Right lobe of liver (tissue), 6 donors: Measurements from ENCODE around the gene CAPN7. TPM values are rescaled to one million over a fixed set of nuclear protein-coding genes. Genes with fewer than 3 reads are reported as not detected.

Experiments
- ATAC-seq, 4 donors: fragments of 200-7000 bp; cut with Tn5 transposase; one replicate each; pipeline ENCODE4 v1.9.1; 2020; ENCODE audit warnings: mild to moderate bottlenecking in 4 of 4, moderate library complexity in 4 of 4
- DNase-seq, 3 donors: peaks; one replicate each; pipeline ENCODE4 v3.0.0-alpha.2; 2020
- H3K27ac ChIP-seq, 3 donors: fragments of 200-600 bp; one replicate each; pipeline ENCODE4 v1.8.0; 2022
- H3K27me3 ChIP-seq, 2 donors: fragments of 200-600 bp; one replicate each; pipeline ENCODE4 v1.8.0; 2022
- H3K36me3 ChIP-seq, 4 donors: fragments of 200-600 bp; sonication (generic) in 1 of 4; one replicate each; pipeline versions ENCODE4 v1.5.1 to v1.8.0; 2017 to 2022; ENCODE audit warnings: control low read depth in 1 of 4
- H3K4me1 ChIP-seq, 4 donors: fragments of 200-600 bp; sonication (generic) in 1 of 4; one replicate each; pipeline versions ENCODE4 v1.5.1 to v1.8.0; 2017 to 2022; ENCODE audit warnings: control low read depth in 1 of 4
- H3K4me3 ChIP-seq, 3 donors: fragments of 200-600 bp; one replicate each; pipeline ENCODE4 v1.8.0; 2022
- H3K9me3 ChIP-seq, 4 donors: fragments of 200-600 bp; sonication (generic) in 1 of 4; one replicate each; pipeline versions ENCODE4 v1.5.1 to v1.8.0; 2017 to 2022; ENCODE audit warnings: control low read depth in 1 of 4
- POLR2A ChIP-seq: fragments of 450-650 bp; IDR thresholded peaks from one replicate; pipeline ENCODE4 v1.6.1; 2017; ENCODE audit warnings: antibody characterized with exemption, mild to moderate bottlenecking
- WGBS: methylation state at CpG from one replicate; pipeline ENCODE4 v1.1.6; 2018; ENCODE audit warnings: low coverage, low lambda C conversion rate; ENCODE audit not compliant: insufficient coverage; ENCODE audit errors: missing lambda C conversion rate; 5-methylcytosine and 5-hydroxymethylcytosine counted together
- intact Hi-C, 2 donors: fragments of 100-400 bp; cut with DNase I; formaldehyde crosslinking; loops; one replicate each; pipeline versions ENCODE4 v1.11.2 to v1.14.1; 2022
- total RNA-seq, 6 experiments: library from RNA; depleted of rRNA in 2 of 6; stranded (reverse); fragments of >200 nt in 2 of 6; fragmentation: NEBNext Ultra II Directional in 3 of 6; extraction: Animal tissue kit (Norgen Biotek cat#: 25700) in 3 of 6; gene quantifications; one replicate each; pipeline versions ENCODE4 v1.1.0 to v1.2.4, GENCODE V29; 2016 to 2023
- TF ChIP-seq, protein P1 (sequence below), 4 donors: fragments of 200-600 bp in 3 of 4; fragments of 450-650 bp in 1 of 4; IDR thresholded peaks; one replicate each; pipeline versions ENCODE4 v1.5.1 to v1.8.0; 2016 to 2022; ENCODE audit warnings: antibody characterized with exemption in 4 of 4, mild to moderate bottlenecking in 2 of 4
- donor health status: DM: no; HTN: yes; CAD: no.
- donor health status: DM: no; HTN: no; CAD: no.
- donor health status: DM: no; HTN: no; CAD: no.
- donor health status: DM: no; HTN: yes; CAD: no.
- donor health status: DM: no; HTN: yes; CAD: no.

CAPN7 gene
- total RNA-seq, 6 experiments from 2014 or later = 20.1 to 32.8 (median 23.1) TPM

DNA sequence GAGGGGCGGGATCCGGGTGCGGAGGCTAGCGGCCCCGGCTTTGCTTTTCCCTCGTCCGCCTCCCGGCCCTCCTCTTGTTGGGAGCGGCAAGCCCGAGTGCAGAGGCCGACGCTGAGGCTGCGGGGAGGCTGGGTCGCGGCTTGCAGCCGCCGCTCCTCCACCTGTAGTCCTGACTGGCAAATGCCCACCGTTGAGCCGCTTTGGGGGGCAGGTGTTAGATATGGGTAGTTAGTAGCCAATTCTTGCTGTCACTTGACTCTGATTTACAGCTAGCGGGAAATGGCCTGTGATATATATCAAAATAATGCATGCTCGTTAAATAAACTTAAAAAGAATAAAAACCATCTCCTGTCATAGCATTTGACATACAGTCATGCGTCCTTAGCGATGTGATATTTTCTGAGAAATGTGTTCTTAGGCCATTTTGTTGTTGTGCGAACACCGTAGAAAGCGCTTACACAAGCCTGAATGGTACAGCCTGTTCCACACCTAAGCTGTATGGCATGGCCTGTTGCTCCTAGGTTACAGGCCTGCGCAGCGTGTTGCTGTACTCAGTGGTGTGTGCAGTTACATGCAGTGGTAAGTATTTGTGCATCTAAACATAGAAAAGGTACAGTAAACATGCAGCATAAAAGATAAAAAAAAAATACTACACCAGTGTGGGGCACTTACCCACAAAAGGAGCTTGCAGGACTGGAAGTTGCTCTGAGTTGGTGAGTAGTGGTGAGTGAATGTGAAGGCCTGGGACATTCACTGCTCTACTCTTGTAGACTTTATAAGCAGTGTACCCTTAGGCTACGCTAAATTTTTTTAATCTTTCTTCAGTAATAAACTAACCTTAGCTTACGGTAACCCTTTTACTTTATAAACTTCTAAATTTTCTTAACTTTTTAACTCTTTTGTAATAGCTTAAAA, 873 bp downstream of the CAPN7 start:
- no peak for TF ChIP-seq POLR2A
- TF ChIP-seq, protein P1, sequence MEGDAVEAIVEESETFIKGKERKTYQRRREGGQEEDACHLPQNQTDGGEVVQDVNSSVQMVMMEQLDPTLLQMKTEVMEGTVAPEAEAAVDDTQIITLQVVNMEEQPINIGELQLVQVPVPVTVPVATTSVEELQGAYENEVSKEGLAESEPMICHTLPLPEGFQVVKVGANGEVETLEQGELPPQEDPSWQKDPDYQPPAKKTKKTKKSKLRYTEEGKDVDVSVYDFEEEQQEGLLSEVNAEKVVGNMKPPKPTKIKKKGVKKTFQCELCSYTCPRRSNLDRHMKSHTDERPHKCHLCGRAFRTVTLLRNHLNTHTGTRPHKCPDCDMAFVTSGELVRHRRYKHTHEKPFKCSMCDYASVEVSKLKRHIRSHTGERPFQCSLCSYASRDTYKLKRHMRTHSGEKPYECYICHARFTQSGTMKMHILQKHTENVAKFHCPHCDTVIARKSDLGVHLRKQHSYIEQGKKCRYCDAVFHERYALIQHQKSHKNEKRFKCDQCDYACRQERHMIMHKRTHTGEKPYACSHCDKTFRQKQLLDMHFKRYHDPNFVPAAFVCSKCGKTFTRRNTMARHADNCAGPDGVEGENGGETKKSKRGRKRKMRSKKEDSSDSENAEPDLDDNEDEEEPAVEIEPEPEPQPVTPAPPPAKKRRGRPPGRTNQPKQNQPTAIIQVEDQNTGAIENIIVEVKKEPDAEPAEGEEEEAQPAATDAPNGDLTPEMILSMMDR (IDR thresholded peaks at IDR 0.05) = no peak
- DNase-seq (peak in 1 of 3 donors; percentile 65), ATAC-seq (peak; percentile 49 to 73 (median 62))
- Histone ChIP-seq H3K9me3 (no peaks in the 10 kb centered on the region), H3K4me1 (peaks cover 0 to 34% (median 3%) of the 10 kb centered on the region in 4 donors), H3K27ac (peak overlapping the region; percentile 89 to 94 (median 91)), H3K36me3 (peaks cover 0 to 19% (median 0%) of the 10 kb centered on the region in 4 donors), H3K27me3 (no peaks in the 10 kb centered on the region), H3K4me3 (peak overlapping the region; percentile 81 to 91 (median 81))
- intact Hi-C loops = loop anchor here in 1 of 2 donors (10.0 kb wide), 1 partner anchor 58 kb away; no protein-coding TSS in a partner anchor
- WGBS = 1% methylated on average over 14 of the region's 30 CpGs

DNA sequence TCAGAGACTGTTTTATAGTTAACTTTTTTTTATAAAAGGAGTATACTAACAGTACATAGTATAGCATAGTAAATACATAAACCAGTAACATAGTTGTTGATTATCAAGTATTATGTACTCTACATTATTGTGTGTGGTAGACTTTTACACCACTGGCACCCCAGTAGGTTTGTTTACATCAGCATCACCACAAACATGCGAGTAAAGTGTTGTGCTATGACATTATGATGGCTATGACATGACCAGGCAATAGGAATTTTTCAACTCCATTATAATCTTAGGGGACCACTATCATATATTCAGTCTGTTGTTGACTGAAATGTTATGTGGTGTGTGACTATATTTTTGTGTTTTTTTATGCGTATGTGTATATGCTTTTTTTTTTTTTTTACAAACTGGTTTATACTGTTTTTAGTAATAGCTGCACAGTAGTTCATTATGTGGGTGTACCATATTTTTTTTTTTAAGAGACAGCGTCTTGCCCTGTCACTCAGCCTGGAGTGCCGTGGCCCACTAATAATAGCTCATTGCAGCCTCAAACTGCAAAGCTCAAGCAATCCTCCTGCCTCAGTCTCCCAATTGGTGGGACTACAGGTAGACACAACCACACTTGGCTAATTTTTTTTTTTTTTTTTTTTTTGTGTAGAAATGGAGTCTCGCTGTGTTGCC, 1.9 kb downstream of the CAPN7 start:
- peak overlapping the region in 2 of 3 donors; percentile 81 to 91 for H3K4me3 ChIP-seq
- H3K9me3 ChIP-seq = no peaks in the 10 kb centered on the region
- H3K36me3 ChIP-seq = peaks cover 0 to 26% (median 2%) of the 10 kb centered on the region in 4 donors
- no peak for TF ChIP-seq POLR2A
- TF ChIP-seq, protein P1 (IDR thresholded peaks at IDR 0.05) = no peak
- 60% methylated on average over 4 of the region's 5 CpGs for WGBS
- H3K27me3 ChIP-seq = no peaks in the 10 kb centered on the region
- peaks cover 0 to 34% (median 3%) of the 10 kb centered on the region in 4 donors for H3K4me1 ChIP-seq
- no peak for DNase-seq
- ATAC-seq = no peak
- H3K27ac ChIP-seq = no peak overlapping the region
- intact Hi-C loops = loop anchor here in 1 of 2 donors (10.0 kb wide), 1 partner anchor 57 kb away; no protein-coding TSS in a partner anchor

DNA sequence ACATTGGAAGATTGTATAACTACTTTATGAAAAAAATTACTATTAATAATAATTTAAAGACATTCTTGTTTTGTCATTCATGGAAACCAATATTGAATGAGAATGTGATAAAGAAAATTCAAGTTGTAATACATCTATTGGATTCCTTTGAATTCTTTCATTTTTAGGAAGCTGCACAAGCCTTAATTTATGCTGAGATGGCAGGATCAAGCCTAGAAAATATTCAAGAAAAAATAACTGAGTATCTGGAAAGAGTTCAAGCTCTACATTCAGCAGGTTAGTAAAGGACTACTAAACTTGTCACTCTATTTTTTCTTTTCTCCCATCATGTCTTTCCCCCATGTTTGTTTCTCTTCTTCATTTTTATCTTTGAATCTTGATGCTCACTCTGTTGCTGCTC, 5.9 kb downstream of the CAPN7 start:
- DNase-seq = no peak
- no peaks in the 10 kb centered on the region for H3K27me3 ChIP-seq
- peaks cover 0 to 23% (median 3%) of the 10 kb centered on the region in 4 donors for H3K4me1 ChIP-seq
- H3K27ac ChIP-seq = no peak overlapping the region
- peaks cover 0 to 29% (median 2%) of the 10 kb centered on the region in 4 donors for H3K36me3 ChIP-seq
- no peaks in the 10 kb centered on the region for H3K9me3 ChIP-seq
- no peak overlapping the region for H3K4me3 ChIP-seq
- ATAC-seq = no peak
- TF ChIP-seq POLR2A = no peak
- TF ChIP-seq, protein P1 (IDR thresholded peaks at IDR 0.05) = no peak
- intact Hi-C loops = no loop called here

DNA sequence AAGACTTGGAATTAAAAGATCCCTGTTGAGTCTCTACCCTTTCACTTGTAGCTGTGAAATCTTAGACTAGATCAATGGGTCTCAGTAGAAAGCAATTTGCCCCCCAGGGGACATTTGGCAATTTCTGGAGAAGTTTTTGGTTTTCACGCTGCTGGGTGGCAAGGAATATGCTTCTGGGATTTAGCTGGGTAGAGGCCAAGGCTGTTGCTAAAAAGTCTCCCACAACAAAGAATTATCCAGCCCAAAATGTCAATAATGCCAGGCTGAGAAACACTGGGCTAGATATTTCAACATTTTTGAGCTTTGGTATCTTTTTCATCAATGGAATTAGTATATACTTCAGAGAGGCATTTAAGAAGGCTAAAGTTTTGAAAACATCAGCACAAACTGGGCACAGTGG, 8.7 kb downstream of the CAPN7 start:
- Histone ChIP-seq H3K36me3 (peaks cover 0 to 45% (median 17%) of the 10 kb centered on the region in 4 donors), H3K4me3 (no peak overlapping the region), H3K4me1 (peaks cover 0 to under 1% (median 0%) of the 10 kb centered on the region in 4 donors), H3K27me3 (no peaks in the 10 kb centered on the region), H3K9me3 (no peaks in the 10 kb centered on the region), H3K27ac (no peak overlapping the region)
- 20% methylated on average over 1 of the region's 1 CpG for WGBS
- TF ChIP-seq, protein P1 (IDR thresholded peaks at IDR 0.05) = no peak
- no peak for TF ChIP-seq POLR2A
- ATAC-seq (peak in 1 of 4 donors; percentile 38), DNase-seq (no peak)
- intact Hi-C loops = no loop called here
